ENCODE measurements around the gene GMDS. TPM values are rescaled to one million over a fixed set of nuclear protein-coding genes. Genes with fewer than 3 reads are reported as not detected.

The GMDS gene
- total RNA-seq, 1 experiment from 2014 or later: 27.6 TPM

DNA sequence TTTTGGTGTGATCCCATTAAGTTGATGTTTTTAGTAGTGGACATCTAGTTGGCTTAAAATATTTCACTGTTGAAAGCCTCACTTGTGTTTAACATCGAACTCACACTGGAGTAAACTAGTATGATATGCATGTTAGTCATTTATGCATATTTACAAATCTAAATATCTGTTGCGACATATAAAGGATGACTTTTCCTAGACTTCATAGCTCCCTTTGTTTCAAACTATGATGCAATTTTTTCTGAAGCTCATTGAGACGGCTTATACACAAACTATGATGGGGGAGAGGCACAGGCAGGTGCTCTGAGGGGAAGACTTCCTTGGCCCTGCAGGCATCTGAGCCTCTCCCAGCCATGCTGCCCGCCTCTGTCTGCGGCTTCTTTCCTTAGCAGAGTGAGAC is 647.5 kb downstream of the GMDS start:
- no peak overlapping the region for H4K8ac ChIP-seq (replicated peaks; ENCODE audit: insufficient read length, low read depth, low read length)
- no peaks in the 10 kb centered on the region for H3K79me2 ChIP-seq (ENCODE audit: insufficient read depth, low read length)
- no peak overlapping the region for H3K14ac ChIP-seq (ENCODE audit: insufficient read depth, low read length)
- H2AFZ ChIP-seq (ENCODE audit: low read length): no peak overlapping the region
- no peak overlapping the region for H3K9ac ChIP-seq (ENCODE audit: extremely low read depth, insufficient read length, low read length)
- no peak overlapping the region for H4K5ac ChIP-seq (ENCODE audit: insufficient read length, low read depth, low read length)
- no peak overlapping the region for H3K56ac ChIP-seq (ENCODE audit: insufficient read length, low read depth, low read length)
- no peaks in the 10 kb centered on the region for H4K20me1 ChIP-seq (ENCODE audit: control insufficient read depth, insufficient read depth, insufficient read length)
- no peak overlapping the region for H3K18ac ChIP-seq (ENCODE audit: insufficient read length, low read depth, low read length)
- no peak overlapping the region for H2BK12ac ChIP-seq (ENCODE audit: insufficient read length, low read depth, low read length)
- no peaks in the 10 kb centered on the region for H3K4me1 ChIP-seq (ENCODE audit: insufficient read depth, low read length)
- H3K4me2 ChIP-seq (ENCODE audit: insufficient read depth, insufficient read length, low read length): no peak overlapping the region
- H2BK5ac ChIP-seq (ENCODE audit: insufficient read length, low read length): no peak overlapping the region
- H3K36me3 Mint-ChIP-seq (ENCODE audit: insufficient read depth in 1 of 3, low read depth in 3 of 3): no peaks in the 10 kb centered on the region
- no peak overlapping the region for H2BK15ac ChIP-seq (ENCODE audit: low read depth, low read length)
- no peaks in the 10 kb centered on the region for H3K9me3 Mint-ChIP-seq
- no peak overlapping the region for H3K23ac ChIP-seq (ENCODE audit: insufficient read length, low read depth, low read length)
- H3K27ac ChIP-seq (ENCODE audit: insufficient read length, low read depth, low read length): no peak overlapping the region
- H2BK20ac ChIP-seq (ENCODE audit: low read depth, low read length, poor library complexity, severe bottlenecking): no peak overlapping the region
- H3K27me3 ChIP-seq (ENCODE audit: insufficient read depth, low read length): no peaks in the 10 kb centered on the region; the same call in 1 of the 2 replicates
- no peaks in the 10 kb centered on the region for H3K9me3 ChIP-seq (ENCODE audit: control insufficient read depth, low read depth, low read length)
- no peaks in the 10 kb centered on the region for H3K23me2 ChIP-seq (ENCODE audit: insufficient read length, low read depth, low read length, poor library complexity, severe bottlenecking)
- H4K91ac ChIP-seq (ENCODE audit: insufficient read length, low read depth, low read length): no peak overlapping the region
- WGBS (ENCODE audit: extremely low coverage, insufficient read length, low lambda C conversion rate): no CpG with 5 or more reads among the region's 5 CpGs
- peaks cover 13 to 19% of the 10 kb centered on the region in 2 experiments for H3K4me1 Mint-ChIP-seq
- H3T11ph ChIP-seq (ENCODE audit: low read length): no peak overlapping the region
- H3K27ac Mint-ChIP-seq: no peak overlapping the region
- TF ChIP-seq, protein P1, sequence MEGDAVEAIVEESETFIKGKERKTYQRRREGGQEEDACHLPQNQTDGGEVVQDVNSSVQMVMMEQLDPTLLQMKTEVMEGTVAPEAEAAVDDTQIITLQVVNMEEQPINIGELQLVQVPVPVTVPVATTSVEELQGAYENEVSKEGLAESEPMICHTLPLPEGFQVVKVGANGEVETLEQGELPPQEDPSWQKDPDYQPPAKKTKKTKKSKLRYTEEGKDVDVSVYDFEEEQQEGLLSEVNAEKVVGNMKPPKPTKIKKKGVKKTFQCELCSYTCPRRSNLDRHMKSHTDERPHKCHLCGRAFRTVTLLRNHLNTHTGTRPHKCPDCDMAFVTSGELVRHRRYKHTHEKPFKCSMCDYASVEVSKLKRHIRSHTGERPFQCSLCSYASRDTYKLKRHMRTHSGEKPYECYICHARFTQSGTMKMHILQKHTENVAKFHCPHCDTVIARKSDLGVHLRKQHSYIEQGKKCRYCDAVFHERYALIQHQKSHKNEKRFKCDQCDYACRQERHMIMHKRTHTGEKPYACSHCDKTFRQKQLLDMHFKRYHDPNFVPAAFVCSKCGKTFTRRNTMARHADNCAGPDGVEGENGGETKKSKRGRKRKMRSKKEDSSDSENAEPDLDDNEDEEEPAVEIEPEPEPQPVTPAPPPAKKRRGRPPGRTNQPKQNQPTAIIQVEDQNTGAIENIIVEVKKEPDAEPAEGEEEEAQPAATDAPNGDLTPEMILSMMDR (conservative IDR thresholded peaks at IDR 0.05): no peak
- peaks cover 63% of the 10 kb centered on the region for H3K27me3 Mint-ChIP-seq (ENCODE audit: low read depth)
- H2AK5ac ChIP-seq (ENCODE audit: insufficient read length, low read length): no peak overlapping the region
- no peak overlapping the region for H3K4ac ChIP-seq (ENCODE audit: low read depth, low read length)
- DNase-seq: no peak
- no peak overlapping the region for H3K4me3 Mint-ChIP-seq
- no peaks in the 10 kb centered on the region for H3K79me1 ChIP-seq (ENCODE audit: insufficient read depth, low read depth, low read length, poor library complexity, severe bottlenecking)
- H2BK120ac ChIP-seq (ENCODE audit: low read depth, low read length, poor library complexity, severe bottlenecking): no peak overlapping the region
